GF-D8 (cell line): ENCODE measurements around the gene NPHP3.
"Not testable (repeated sequence)": the region's sequence is repeated elsewhere in the genome, so short reads cannot be mapped to it uniquely, and the experiment has no call there.

Source experiments
- DNase-seq: peaks from one replicate; lab custom pipeline; 2025; lab: John Stamatoyannopoulos, UW

NPHP3 gene

DNA sequence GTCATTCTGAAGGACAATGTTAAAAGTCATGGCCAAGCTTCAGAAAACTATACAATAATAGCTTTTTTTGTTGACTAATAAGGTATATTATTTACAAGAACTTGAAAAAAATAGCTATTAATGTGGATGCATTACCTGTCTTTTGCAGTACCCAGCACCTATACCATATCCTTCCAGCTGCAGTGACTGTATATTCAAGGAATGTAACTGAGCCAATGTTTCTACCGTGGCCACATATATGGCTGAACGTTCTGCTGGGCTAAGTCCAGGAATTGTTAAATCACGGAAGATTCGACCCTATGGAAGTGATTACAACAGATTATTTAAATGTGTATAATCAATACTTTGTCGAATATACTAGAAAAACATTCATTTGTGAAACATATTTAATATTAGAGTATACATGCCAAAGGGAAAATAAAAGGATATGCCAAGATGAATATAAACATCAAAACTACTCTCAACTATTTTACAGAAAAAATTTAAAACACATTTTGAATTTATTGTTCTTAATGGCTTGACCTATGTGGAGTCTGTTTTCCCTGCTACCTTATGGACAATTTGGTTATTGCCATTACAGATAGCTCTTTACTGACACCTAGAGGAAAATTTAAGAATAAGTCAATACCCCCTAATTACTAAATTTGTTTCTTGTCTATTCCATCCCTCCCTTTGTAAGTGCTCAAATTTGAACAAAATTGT, 80.2 kb downstream of the NPHP3 start:
- peak; percentile 23 for DNase-seq

DNA sequence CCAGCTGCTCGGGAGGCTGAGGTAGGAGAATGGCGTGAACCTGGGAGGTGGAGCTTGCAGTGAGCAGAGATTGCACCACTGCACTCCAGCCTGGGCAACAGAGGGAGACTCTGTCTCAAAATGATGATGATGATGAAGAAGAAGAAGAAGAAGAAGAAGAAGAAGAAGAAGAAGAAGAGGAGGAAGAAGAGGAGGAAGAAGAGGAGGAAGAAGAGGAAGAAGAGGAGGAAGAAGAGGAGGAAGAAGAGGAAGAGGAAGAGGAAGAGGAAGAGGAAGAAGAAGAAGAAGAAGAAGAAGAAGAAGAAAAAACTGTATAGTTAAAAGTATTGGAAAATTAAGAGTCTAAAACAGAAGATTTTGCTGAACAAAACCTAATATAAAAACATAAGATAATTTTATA, 80.8 kb downstream of the NPHP3 start:
- not testable (repeated sequence) for DNase-seq

DNA sequence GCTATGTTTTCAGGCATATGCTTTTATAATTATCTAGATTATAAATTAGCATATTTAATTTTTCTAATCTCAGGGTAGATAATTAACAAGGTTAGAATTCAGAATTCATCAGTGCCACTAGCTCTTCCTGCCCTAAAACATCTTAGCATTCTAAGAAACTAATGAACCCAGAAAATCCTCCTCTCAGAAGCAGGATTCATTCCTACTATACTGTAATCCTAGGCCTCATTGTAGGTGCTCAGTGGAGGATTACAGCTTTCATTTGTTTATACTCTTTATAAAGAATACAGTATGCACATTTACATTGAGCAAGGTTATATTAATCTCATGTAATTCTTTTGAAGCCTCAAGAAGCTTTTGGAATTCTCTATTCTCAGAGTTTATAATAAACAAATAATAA, 83.5 kb downstream of the NPHP3 start:
- DNase-seq = no peak

DNA sequence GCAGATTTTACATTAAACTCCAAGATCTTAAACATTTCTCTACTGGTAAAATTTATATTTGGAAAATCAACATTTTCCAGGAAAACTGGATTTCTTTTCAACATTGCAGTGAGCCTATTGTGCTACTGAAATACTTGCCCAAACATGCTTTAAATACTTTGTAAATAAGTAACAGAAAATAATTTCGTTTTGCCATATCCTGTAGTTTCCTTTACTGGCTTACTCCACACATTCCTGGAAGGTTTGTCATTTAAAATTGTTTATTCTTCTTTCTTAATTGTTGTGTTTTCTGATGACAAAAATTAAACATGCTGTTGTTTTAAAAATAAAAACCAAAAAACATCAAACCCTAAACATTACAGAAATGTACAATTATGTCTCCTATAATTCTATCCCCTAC, 84.6 kb downstream of the NPHP3 start:
- no peak for DNase-seq

DNA sequence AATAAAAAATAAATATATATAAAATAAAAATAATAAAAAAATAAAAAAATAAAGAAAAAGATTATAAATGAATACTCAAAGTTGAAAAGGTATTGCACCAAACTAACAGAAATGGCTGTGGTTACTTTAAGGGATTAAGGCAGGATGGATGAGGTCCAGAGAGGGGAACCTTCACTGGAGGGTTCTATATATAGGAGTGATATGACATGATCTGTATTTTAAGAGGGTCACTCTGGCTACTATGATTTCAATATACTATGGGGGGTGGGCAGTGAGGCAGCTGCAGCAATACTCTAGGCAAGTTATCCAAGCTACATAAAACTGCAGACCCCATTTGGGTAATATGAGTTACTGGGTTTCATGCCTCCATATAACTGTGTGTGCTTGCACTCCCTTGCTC, 87.2 kb downstream of the NPHP3 start:
- no peak for DNase-seq
